ENCODE results near the gene DMRT3. TPM values are rescaled to one million over a fixed set of nuclear protein-coding genes. Genes with fewer than 3 reads are reported as not detected.

DMRT3 gene
- polyA plus RNA-seq, 3 donors from 2014 or later, result not detected

DNA sequence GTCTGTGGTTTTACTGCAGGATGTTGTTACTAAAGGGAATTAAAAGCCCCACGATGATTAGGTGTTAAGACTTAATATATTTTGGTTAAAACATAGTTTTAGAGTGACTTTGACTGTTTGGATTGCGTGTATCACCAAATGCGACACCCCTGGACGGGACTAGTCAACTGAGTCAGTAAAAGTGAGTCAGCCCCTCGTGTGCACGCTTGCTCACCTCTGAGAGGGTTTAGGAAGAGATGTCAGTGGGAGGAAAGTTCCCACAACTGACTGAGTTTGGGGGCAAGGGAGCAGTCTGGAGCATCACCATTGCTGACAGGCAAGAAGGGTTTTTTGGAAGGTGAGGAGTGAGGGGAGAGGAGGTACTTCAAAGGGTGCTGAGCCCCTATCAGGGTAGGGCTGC is 14.4 kb upstream of the DMRT3 start:
- Mint-ChIP-seq H3K27ac (no peak overlapping the region), H3K4me1 (no peaks in the 10 kb centered on the region), H3K27me3 (ENCODE audit: low read depth in 3 of 3) (peaks cover 13 to 34% (median 22%) of the 10 kb centered on the region in 3 donors), H3K36me3 (no peaks in the 10 kb centered on the region), H3K9me3 (no peaks in the 10 kb centered on the region), H3K4me3 (no peak overlapping the region)
- no peak for DNase-seq

DNA sequence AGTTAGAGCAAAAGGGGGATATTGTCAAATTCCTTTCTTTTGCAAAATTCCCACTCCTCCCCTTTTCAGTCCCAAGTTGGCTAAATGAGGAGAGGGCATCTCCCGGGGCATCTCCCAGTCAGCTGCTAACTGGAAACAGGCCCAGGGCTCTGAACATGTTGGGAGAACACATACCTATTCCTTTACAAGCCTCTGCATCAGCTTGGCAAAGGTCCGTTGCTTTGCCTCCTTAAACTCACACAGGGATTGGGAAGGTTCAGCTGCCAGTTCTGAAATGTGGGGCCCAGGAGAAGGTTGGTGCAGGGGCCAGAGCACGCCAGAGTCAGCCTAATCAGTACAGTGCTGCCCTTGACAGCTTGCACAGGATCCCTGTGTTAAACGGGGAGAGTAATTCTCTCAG is 11.0 kb upstream of the DMRT3 start:
- Mint-ChIP-seq H3K4me3 (no peak overlapping the region), H3K27me3 (ENCODE audit: low read depth in 3 of 3) (peaks cover 25 to 60% (median 35%) of the 10 kb centered on the region in 3 donors), H3K36me3 (no peaks in the 10 kb centered on the region), H3K9me3 (peaks cover 0 to 5% (median 0%) of the 10 kb centered on the region in 6 donors), H3K27ac (no peak overlapping the region), H3K4me1 (no peaks in the 10 kb centered on the region)
- DNase-seq, result no peak

DNA sequence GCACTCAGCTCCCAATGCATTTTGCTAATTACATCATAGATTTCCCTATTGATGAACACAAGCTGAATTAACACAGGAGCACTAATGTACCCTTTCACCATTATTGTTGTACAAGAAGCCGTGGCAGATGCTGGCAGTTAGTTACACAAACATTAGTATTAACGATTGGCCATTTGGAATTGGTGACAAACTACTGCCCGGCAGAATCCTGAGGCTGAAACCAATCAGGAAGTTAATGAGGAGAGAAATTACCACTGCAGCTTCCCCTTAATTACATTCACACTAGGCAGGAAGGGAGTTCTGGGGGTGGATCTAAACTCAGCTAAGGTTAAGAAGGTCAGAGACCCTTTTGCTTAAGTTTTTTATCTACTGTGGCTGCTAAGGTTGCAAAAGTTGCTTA is 9.6 kb upstream of the DMRT3 start:
- Mint-ChIP-seq H3K4me3 (no peak overlapping the region), H3K27ac (no peak overlapping the region), H3K9me3 (peaks cover 0 to 5% (median 0%) of the 10 kb centered on the region in 6 donors)

DNA sequence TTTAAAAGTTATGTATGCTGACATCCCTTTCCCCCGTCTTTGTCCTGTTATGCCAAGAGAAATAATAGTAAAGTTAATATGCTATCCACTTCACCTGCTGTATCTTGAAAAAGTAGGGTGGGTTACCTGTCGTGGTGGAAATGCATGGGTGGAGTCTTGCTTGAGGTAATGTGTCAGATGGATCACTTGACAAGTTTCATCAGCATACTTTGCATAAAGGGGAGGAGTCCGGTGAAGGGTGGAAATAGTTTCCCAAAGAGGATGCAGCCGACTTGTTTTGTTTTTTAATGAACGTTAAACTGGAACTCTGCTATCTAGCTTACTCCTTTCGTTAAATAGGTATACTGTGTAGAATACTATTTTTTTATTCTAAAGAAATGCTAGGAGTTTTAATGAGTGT is 9.0 kb upstream of the DMRT3 start:
- Mint-ChIP-seq H3K27me3 (ENCODE audit: low read depth in 3 of 3) (peaks cover 22 to 47% (median 33%) of the 10 kb centered on the region in 3 donors), H3K27ac (no peak overlapping the region), H3K4me3 (no peak overlapping the region), H3K4me1 (peaks cover 0 to 1% of the 10 kb centered on the region in 2 donors), H3K36me3 (no peaks in the 10 kb centered on the region), H3K9me3 (peaks cover 0 to 5% (median 0%) of the 10 kb centered on the region in 6 donors)
- no peak for DNase-seq

More for the DNA sequence above, 9.6 kb upstream of the DMRT3 start:
- Mint-ChIP-seq H3K36me3 (no peaks in the 10 kb centered on the region), H3K4me1 (peaks cover 0 to 1% of the 10 kb centered on the region in 2 donors), H3K27me3 (ENCODE audit: low read depth in 3 of 3) (peaks cover 25 to 52% (median 30%) of the 10 kb centered on the region in 3 donors)
- no peak for DNase-seq

DNA sequence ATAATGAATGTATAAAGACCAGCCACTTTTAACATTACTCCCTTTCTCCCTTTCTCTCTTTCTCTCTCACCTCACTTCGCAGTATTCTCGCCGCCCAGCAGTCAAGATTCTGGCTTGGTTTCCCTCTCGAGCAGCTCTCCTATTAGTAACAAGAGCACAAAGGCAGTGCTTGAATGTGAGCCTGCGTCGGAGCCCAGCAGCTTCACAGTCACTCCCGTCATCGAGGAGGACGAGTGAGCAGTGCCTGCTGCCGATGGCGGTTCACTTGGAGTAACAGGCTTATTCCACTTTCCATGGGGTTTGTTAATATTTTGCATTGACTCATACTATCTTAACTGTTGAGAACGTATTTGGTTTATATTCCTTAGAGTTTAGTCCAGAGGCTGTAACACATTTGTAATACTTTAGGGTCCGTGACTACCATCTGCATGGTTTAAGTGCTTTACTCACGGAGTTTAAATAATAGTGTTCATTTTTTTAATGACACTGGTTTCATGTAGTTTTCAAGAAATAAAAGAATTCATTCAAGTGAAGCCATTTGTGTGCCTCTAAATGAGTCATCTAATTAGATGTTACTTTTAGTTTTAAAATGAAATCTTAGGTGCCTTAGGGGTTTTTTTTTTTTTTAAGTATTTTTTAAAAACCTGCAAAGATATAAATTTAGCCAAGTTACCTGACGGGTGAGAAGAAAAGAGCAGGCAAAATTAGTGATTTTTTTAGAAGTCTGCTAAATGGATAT is 8.4 kb upstream of the DMRT3 start:
- DNase-seq, result no peak
- Mint-ChIP-seq H3K4me3 (no peak overlapping the region), H3K27me3 (ENCODE audit: low read depth in 3 of 3) (peaks cover 22 to 47% (median 33%) of the 10 kb centered on the region in 3 donors), H3K27ac (no peak overlapping the region), H3K4me1 (peaks cover 0 to 1% of the 10 kb centered on the region in 2 donors), H3K36me3 (no peaks in the 10 kb centered on the region), H3K9me3 (peaks cover 0 to 5% (median 0%) of the 10 kb centered on the region in 6 donors)

DNA sequence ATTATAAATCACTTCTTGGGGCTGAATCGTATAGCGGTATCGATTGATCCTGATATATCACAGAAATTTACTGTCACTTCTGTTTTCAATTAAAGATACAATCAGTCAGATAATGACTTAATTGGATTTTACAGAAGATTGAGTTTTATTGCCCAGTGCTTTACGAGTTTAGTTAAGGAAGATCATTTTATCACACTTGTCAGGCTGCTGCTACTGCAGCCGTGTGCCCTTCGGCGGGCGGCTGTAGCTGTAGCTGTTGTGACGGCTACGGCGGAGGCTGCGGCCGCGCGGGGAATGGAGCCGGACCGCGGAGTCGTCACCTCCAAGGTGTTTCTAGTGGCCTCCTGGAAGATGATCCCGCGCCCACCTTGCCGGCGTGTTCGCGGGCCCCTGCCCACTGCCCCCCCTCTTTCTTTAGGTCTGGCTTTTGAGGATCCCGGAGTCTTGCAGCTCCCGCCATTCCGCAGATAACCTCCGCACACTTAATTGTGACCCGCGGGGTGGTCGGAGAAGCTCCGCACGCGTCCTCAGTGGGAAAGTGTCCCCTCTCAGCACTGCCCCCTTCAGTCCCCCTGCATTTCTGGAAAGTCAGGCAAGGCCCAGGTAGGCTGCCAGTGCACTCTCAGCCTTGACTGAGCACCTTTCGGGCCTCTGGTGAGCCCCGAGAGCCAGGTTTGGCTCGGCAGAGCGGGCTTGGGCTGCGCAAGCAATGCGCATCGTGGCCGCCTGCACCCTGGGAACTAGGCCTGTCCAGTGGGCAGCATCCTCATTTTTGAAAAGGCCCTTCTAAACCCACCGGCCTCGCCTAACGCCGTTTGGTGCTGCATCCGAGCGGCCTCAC is 6.9 kb upstream of the DMRT3 start:
- peaks cover 26 to 50% (median 46%) of the 10 kb centered on the region in 3 donors for H3K27me3 Mint-ChIP-seq (ENCODE audit: low read depth in 3 of 3)
- H3K9me3 Mint-ChIP-seq, result peaks cover 0 to 8% (median 0%) of the 10 kb centered on the region in 6 donors
- peak overlapping the region in 1 of 5 donors; percentile 5 for H3K4me3 Mint-ChIP-seq
- no peak for DNase-seq
- no peaks in the 10 kb centered on the region for H3K36me3 Mint-ChIP-seq
- peaks cover 1 to 7% of the 10 kb centered on the region in 2 donors for H3K4me1 Mint-ChIP-seq
- no peak overlapping the region for H3K27ac Mint-ChIP-seq

DNA sequence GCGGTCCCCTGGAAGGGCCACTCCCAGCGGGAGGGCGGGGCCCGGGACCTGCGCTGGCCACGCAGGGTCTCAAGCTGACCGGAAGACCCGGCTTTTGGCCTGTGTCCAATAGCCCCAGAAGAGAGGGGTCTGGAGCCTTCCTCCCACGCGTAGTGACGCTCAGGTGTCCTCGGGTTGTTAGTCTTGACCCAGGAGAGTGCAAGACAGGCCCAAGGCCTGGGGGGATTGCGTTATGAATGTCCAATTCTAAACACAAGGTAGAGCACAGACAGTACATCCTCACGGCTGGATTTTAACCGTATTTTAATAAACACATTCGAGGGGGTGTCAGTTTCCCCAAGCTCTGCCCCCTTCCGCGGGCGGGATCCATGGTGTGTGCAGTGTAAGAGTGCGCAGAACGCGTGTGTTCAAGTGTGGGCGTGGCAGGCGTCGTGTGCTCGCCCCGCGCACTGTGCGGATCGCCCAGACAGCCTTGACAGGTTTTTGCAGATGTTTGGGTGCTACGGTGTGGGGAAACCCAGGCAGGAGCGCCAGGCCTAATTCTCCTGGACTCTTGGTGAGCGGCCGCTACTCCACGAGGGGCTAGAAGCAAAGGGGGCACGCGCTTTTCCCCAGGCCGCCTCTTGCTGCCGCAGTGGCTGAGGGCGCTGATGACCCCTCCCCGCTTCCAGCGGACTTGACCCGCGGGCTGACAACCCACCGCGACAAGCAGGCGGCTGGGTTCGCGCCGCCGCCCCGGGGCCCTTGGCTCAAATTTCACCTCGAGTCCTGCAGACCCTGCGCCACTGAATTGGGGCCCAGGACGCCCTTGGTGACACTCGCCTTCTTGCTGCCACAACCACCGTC is 6.1 kb upstream of the DMRT3 start:
- Mint-ChIP-seq H3K27ac (no peak overlapping the region), H3K9me3 (peaks cover 0 to 8% (median 0%) of the 10 kb centered on the region in 6 donors), H3K27me3 (ENCODE audit: low read depth in 3 of 3) (peaks cover 27 to 57% (median 48%) of the 10 kb centered on the region in 3 donors), H3K4me3 (peak overlapping the region in 1 of 5 donors; percentile 70), H3K36me3 (no peaks in the 10 kb centered on the region), H3K4me1 (peaks cover 1 to 7% of the 10 kb centered on the region in 2 donors)
- no peak for DNase-seq

DNA sequence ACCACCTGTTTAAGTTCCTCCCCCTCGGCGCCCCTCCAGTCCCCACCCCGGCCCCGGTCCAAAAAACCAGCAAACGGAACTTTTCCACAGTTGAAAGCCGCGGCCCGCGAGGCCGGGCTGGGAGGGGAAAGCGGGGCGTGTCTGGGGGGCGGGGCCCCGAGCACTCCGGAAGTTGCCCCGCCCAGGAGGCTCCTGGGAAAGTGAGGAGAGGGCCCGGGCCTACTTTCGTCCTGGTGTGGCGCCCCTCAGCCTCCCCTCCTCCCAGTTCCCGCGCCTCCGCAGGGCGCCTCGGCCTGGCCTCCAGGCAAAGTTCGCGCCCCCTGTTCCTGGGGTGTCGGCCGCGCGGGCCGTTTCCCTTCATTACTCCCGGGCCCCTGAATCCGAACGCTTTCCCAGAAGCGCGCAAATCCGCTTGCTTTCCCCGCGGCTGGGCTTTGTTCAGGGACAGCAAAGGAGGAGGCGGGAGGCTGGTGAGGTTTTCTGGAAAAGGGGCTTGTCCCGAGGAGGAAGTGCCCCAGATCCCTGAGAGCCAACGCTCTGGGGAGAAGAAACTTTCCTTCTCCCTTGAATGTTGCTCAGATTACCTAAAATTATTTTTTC is 4.5 kb upstream of the DMRT3 start:
- DNase-seq, result no peak
- no peaks in the 10 kb centered on the region for H3K36me3 Mint-ChIP-seq
- peak overlapping the region in 2 of 5 donors; percentile 36 to 44 for H3K4me3 Mint-ChIP-seq
- peaks cover 32 to 56% (median 49%) of the 10 kb centered on the region in 3 donors for H3K27me3 Mint-ChIP-seq (ENCODE audit: low read depth in 3 of 3)
- peaks cover 1 to 7% of the 10 kb centered on the region in 2 donors for H3K4me1 Mint-ChIP-seq
- H3K27ac Mint-ChIP-seq, result no peak overlapping the region
- peaks cover 0 to 8% (median 0%) of the 10 kb centered on the region in 6 donors for H3K9me3 Mint-ChIP-seq

DNA sequence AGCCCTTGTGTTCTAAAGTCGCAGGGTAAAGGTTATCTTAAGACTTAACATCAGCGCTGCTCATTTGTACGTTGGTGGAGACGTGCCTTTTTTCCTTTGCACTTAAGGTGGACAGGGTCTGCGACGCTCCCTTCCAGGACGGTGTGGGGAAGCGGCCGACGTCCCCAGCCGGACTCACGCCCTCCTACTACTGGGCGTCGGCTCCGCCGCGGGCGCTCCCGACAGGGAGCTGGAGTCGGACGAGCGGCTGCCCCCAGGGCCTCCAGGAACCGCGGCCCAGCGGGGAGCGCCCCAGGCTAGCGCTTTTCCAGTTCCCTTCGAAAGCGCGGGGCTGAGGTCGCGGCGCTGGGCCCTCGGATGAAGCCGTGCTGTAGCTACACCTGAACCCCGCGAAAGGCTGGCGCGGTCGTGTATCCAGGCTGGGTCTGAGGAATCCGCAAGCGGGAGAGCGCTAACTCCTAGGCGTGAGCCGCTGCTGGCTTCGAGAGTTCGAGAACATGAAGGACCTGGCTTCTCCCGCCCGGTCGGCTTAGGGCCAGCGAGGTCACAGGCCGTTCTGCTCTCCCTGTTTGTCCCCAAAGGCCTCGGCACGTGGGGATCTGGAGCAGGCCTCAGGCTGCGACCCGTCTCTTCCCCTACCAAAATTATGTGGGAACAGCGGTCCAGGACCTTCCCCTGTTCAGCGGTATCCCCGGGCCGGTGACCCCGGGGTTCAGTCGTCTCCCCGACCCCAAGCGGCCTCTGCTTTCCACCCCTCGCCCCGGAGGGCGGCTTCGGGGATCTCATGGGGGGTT is 3.8 kb upstream of the DMRT3 start:
- Mint-ChIP-seq H3K4me1 (peaks cover 1 to 7% of the 10 kb centered on the region in 2 donors), H3K9me3 (peaks cover 0 to 6% (median 0%) of the 10 kb centered on the region in 6 donors), H3K36me3 (no peaks in the 10 kb centered on the region), H3K27me3 (ENCODE audit: low read depth in 3 of 3) (peaks cover 28 to 49% (median 49%) of the 10 kb centered on the region in 3 donors), H3K4me3 (peak overlapping the region in 2 of 5 donors; percentile 36 to 44), H3K27ac (no peak overlapping the region)
- DNase-seq, result no peak

DNA sequence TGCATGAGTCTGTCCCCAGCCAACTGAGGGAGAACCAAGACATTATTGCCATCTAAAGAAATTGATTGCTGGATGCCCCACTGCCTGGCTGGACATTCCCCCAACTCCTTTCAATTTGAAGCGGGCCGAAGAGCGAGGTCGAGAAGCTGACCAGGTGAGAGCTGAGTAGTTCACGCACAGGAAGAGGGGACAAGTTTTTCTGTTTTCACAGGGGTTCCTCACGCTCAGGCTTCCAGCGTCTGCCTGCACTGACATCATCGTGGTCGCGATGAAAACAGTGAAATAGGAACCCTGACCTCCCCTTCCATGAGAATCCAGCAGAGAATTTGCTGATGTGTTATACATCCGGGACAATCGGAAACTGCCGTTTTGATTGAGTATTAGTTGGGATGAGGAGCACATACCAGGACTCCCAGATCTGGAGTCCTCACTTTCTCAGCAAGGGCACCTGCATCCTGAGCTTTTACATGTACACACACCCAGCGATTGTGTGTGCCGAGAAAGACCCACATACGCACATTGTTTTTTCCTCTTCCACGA is 3.1 kb upstream of the DMRT3 start:
- peaks cover 22 to 50% (median 49%) of the 10 kb centered on the region in 3 donors for H3K27me3 Mint-ChIP-seq (ENCODE audit: low read depth in 3 of 3)
- no peaks in the 10 kb centered on the region for H3K36me3 Mint-ChIP-seq
- H3K4me1 Mint-ChIP-seq, result peaks cover 1 to 7% of the 10 kb centered on the region in 2 donors
- H3K27ac Mint-ChIP-seq, result no peak overlapping the region
- peaks cover 0 to 6% (median 0%) of the 10 kb centered on the region in 6 donors for H3K9me3 Mint-ChIP-seq
- peak overlapping the region in 1 of 5 donors; percentile 28 for H3K4me3 Mint-ChIP-seq
- DNase-seq, result no peak

DNA sequence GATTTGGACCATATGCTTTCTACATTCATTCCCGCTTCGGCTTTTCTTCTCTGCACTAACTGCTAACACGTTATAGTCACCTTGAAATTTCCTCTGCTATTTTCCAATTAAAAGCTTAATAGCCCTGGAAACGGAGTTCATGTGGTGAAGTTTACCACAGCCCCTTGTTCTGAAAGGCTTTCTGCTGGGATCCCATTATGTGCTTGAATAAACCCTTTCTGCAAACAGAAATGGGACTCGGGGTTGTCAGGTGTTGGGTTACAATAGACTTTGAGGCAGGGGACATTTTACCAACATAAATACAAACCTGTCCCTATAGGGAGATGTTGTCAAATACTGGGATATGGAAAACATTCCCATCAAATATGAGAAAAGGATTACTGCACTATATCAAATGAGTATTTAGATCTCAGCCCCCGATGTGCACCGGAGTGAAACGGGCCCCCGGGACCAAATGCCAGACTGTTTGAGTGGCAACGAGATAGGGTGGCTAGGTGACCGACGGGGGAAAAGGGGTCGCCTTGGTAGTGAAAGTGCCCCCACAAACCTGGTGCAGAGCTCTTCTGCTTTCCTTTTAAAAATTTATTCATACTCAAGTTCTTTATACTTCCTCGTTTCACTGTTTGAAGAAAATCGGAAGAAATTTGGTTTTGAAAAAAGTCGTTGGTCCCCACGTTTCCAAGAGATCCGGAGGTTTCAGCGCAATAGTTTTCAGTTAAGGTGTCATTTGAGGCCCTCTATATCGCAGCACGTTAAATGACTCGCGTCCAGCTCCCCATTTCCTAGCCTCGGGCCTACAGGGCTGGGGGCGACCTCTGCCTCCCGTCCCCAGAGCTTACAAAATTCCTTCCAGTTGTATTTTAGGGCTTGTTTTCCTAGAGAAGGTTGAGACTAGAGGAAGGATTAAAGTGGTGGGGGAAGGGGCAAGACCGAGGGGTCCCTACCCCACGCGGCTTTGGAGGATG is 2.1 kb upstream of the DMRT3 start:
- Mint-ChIP-seq H3K27ac (no peak overlapping the region), H3K36me3 (no peaks in the 10 kb centered on the region), H3K27me3 (ENCODE audit: low read depth in 3 of 3) (peaks cover 22 to 46% (median 41%) of the 10 kb centered on the region in 3 donors), H3K9me3 (peaks cover 0 to 6% (median 0%) of the 10 kb centered on the region in 6 donors), H3K4me3 (peak overlapping the region in 1 of 5 donors; percentile 23), H3K4me1 (peaks cover 1 to 7% of the 10 kb centered on the region in 2 donors)
- no peak for DNase-seq

All from immature natural killer cell (primary cell).